ENCODE data around the gene PPP2R2B.

The PPP2R2B gene

GRCh38 chr5:146909255-146910068 lies 30.9 kb upstream of the PPP2R2B start:
- TF ChIP-seq PPARA (CRISPR knock-in tag; IDR thresholded peaks at IDR 0.05; ENCODE audit: borderline replicate concordance), result no peak
- no peak for TF ChIP-seq TOX (CRISPR knock-in tag; IDR thresholded peaks at IDR 0.05; ENCODE audit: borderline replicate concordance)
- TF ChIP-seq CSRNP3 (CRISPR knock-in tag; IDR thresholded peaks at IDR 0.05), result no peak
- TF ChIP-seq TCF4 (CRISPR knock-in tag; IDR thresholded peaks at IDR 0.05; ENCODE audit: borderline replicate concordance), result peak; percentile 86
- TF ChIP-seq ZC3H10 (CRISPR knock-in tag; IDR thresholded peaks at IDR 0.05), result no peak
- peak; percentile 50; the same call in 1 of the 2 replicates for TF ChIP-seq ISL1 (CRISPR knock-in tag; IDR thresholded peaks at IDR 0.05)
- no peak for TF ChIP-seq PATZ1 (CRISPR knock-in tag; IDR thresholded peaks at IDR 0.05; ENCODE audit: borderline replicate concordance)
- TF ChIP-seq ZFP3 (CRISPR knock-in tag; IDR thresholded peaks at IDR 0.05), result no peak
- no peak for TF ChIP-seq ZNF8 (CRISPR knock-in tag; IDR thresholded peaks at IDR 0.05)
- TF ChIP-seq ZNF70 (CRISPR knock-in tag; IDR thresholded peaks at IDR 0.05), result no peak
- no peak for ATAC-seq

- ATAC-seq, result no peak
Measured at GRCh38 chr5:146906803-146907202, 28.2 kb upstream of the PPP2R2B start.

GRCh38 chr5:146904890-146905289 lies 26.3 kb upstream of the PPP2R2B start:
- no peak for ATAC-seq
- TF ChIP-seq ZNF8 (CRISPR knock-in tag; IDR thresholded peaks at IDR 0.05) (no peak), ZFP30 (CRISPR knock-in tag; IDR thresholded peaks at IDR 0.05) (no peak), ZNF70 (CRISPR knock-in tag; IDR thresholded peaks at IDR 0.05) (no peak)

More at GRCh38 chr5:146906803-146907202, 28.2 kb upstream of the PPP2R2B start:
- TF ChIP-seq ZNF565 (CRISPR knock-in tag; conservative IDR thresholded peaks at IDR 0.05; ENCODE audit: low read depth), result no peak
- TF ChIP-seq ISL1 (CRISPR knock-in tag; IDR thresholded peaks at IDR 0.05), result no peak
- no peak for TF ChIP-seq ZFP30 (CRISPR knock-in tag; IDR thresholded peaks at IDR 0.05)
- no peak for TF ChIP-seq ZNF70 (CRISPR knock-in tag; IDR thresholded peaks at IDR 0.05)
- TF ChIP-seq PATZ1 (CRISPR knock-in tag; IDR thresholded peaks at IDR 0.05; ENCODE audit: borderline replicate concordance), result no peak
- no peak for TF ChIP-seq ZNF8 (CRISPR knock-in tag; IDR thresholded peaks at IDR 0.05)
- no peak for TF ChIP-seq TOX (CRISPR knock-in tag; IDR thresholded peaks at IDR 0.05; ENCODE audit: borderline replicate concordance)
- no peak for TF ChIP-seq ZFP3 (CRISPR knock-in tag; IDR thresholded peaks at IDR 0.05)
- no peak for TF ChIP-seq OSR1 (CRISPR knock-in tag; IDR thresholded peaks at IDR 0.05)

- TF ChIP-seq ZFP30 (CRISPR knock-in tag; IDR thresholded peaks at IDR 0.05), result no peak
- no peak for TF ChIP-seq ESRRG (CRISPR knock-in tag; IDR thresholded peaks at IDR 0.05)
- TF ChIP-seq ZFP3 (CRISPR knock-in tag; IDR thresholded peaks at IDR 0.05), result no peak
- no peak for TF ChIP-seq ZNF70 (CRISPR knock-in tag; IDR thresholded peaks at IDR 0.05)
- no peak for TF ChIP-seq ZNF8 (CRISPR knock-in tag; IDR thresholded peaks at IDR 0.05)
- no peak for TF ChIP-seq CSRNP3 (CRISPR knock-in tag; IDR thresholded peaks at IDR 0.05)
- no peak for TF ChIP-seq GLIS3 (CRISPR knock-in tag; IDR thresholded peaks at IDR 0.05)
- TF ChIP-seq ZNF565 (CRISPR knock-in tag; conservative IDR thresholded peaks at IDR 0.05; ENCODE audit: low read depth), result no peak
- TF ChIP-seq CSDC2 (CRISPR knock-in tag; IDR thresholded peaks at IDR 0.05), result no peak
- no peak for TF ChIP-seq CREB5 (CRISPR knock-in tag; IDR thresholded peaks at IDR 0.05; ENCODE audit: low read depth)
- TF ChIP-seq TCF4 (CRISPR knock-in tag; IDR thresholded peaks at IDR 0.05; ENCODE audit: borderline replicate concordance), result no peak
Measured at GRCh38 chr5:146903789-146904188, 25.2 kb upstream of the PPP2R2B start.

More at GRCh38 chr5:146903789-146904188, 25.2 kb upstream of the PPP2R2B start:
- no peak for ATAC-seq

Measured in SK-N-SH treated with all-trans-retinoic acid at 6 μM for 48 hours (cell line).